H1 (cell line): ENCODE measurements around the gene DUOX1. TPM values are rescaled to one million over a fixed set of nuclear protein-coding genes. Genes with fewer than 3 reads are reported as not detected.

Source experiments
- CTCF ChIA-PET: fragments of 300-600 bp; sonication (Branson Sonifier 250); formaldehyde crosslinking; loops from one replicate; lab custom pipeline; 2021; ENCODE audit not compliant: partially characterized antibody; lab: Charles Lee
- POLR2A ChIA-PET: fragments of 300-600 bp; sonication (Branson Sonifier 250); formaldehyde crosslinking; loops from one replicate; lab custom pipeline; 2021; ENCODE audit warnings: inconsistent platforms; ENCODE audit not compliant: partially characterized antibody; lab: Charles Lee
- DNase-seq, 2 experiments: peaks; one replicate each; pipeline versions ENCODE4 v3.0.0 to v3.0.0-alpha.2; 2010 to 2022; ENCODE audit warnings: low spot score in 2 of 2, low read depth in 1 of 2, mixed read lengths in 1 of 2
- FAIRE-seq: peaks from 2 replicates; lab custom pipeline; 2011; peaks lifted over from hg19 to GRCh38; lab: Jason Lieb, UNC
- H2AFZ ChIP-seq: 2 replicates; pipeline ENCODE4 v1.8.1; 2012; ENCODE audit warnings: low read length, inconsistent platforms
- H2AK5ac ChIP-seq: 2 replicates; pipeline ENCODE4 v1.6.1; 2013; ENCODE audit warnings: low read depth, low read length
- H2BK120ac ChIP-seq: replicated peaks from 2 replicates; pipeline ENCODE3; 2013; ENCODE audit warnings: low read depth, low read length, inconsistent platforms
- H2BK12ac ChIP-seq: 2 replicates; pipeline ENCODE4 v1.6.1; 2013; ENCODE audit warnings: low read depth, low read length
- H2BK15ac ChIP-seq: 2 replicates; pipeline ENCODE4 v1.6.1; 2013; ENCODE audit warnings: low read length
- H2BK20ac ChIP-seq: 2 replicates; pipeline ENCODE4 v1.6.1; 2013; ENCODE audit warnings: low read length
- H2BK5ac ChIP-seq: 2 replicates; pipeline ENCODE4 v1.6.1; 2013; ENCODE audit warnings: low read depth, low read length
- H3K14ac ChIP-seq: 2 replicates; pipeline ENCODE4 v1.6.1; 2013; ENCODE audit warnings: inconsistent platforms; ENCODE audit not compliant: insufficient read length
- H3K18ac ChIP-seq: 2 replicates; pipeline ENCODE4 v1.6.1; 2013; ENCODE audit warnings: low read length; ENCODE audit errors: extremely low read depth
- H3K23ac ChIP-seq: 2 replicates; pipeline ENCODE4 v1.6.1; 2013; ENCODE audit warnings: inconsistent platforms; ENCODE audit not compliant: insufficient read length
- H3K23me2 ChIP-seq: 2 replicates; pipeline ENCODE4 v1.6.1; 2013; ENCODE audit warnings: low read depth, low read length
- H3K27ac ChIP-seq: 2 replicates; pipeline ENCODE4 v1.6.1; 2011; ENCODE audit warnings: low read depth, low read length, inconsistent platforms
- H3K27me3 ChIP-seq, 4 experiments: replicated peaks in 1 of 4; 1 replicate in 1 of 4; 2 replicates in 3 of 4; pipeline versions ENCODE4 v1.6.1 to v1.8.1; 2011 to 2013; ENCODE audit warnings: low read length in 3 of 4, mild to moderate bottlenecking in 3 of 4, inconsistent platforms in 2 of 4, mixed read lengths in 2 of 4, moderate library complexity in 1 of 4; ENCODE audit not compliant: control insufficient read depth in 3 of 4, insufficient read depth in 3 of 4; ENCODE audit errors: extremely low read depth in 1 of 4
- H3K36me3 ChIP-seq, 4 experiments: 2 replicates each; pipeline versions ENCODE4 v1.6.1 to v1.8.1; 2011 to 2013; ENCODE audit warnings: mild to moderate bottlenecking in 4 of 4, low read length in 3 of 4, moderate library complexity in 2 of 4, control low read depth in 1 of 4, inconsistent platforms in 1 of 4; ENCODE audit not compliant: insufficient read depth in 4 of 4, control insufficient read depth in 2 of 4
- H3K4ac ChIP-seq: replicated peaks from 2 replicates; pipeline ENCODE3; 2013; ENCODE audit warnings: low read length, low read depth, mixed read lengths, inconsistent platforms; ENCODE audit not compliant: insufficient read length
- H3K4me1 ChIP-seq, 4 experiments: replicated peaks in 1 of 4; 1 replicate in 1 of 4; 2 replicates in 3 of 4; pipeline versions ENCODE4 v1.6.1 to v1.8.1; 2011 to 2013; ENCODE audit warnings: low read length in 3 of 4, inconsistent platforms in 2 of 4, mixed read lengths in 1 of 4; ENCODE audit not compliant: insufficient read depth in 4 of 4, control insufficient read depth in 3 of 4
- H3K4me2 ChIP-seq, 2 experiments: 2 replicates each; pipeline versions ENCODE4 v1.6.1 to v1.8.1; 2011 to 2013; ENCODE audit warnings: low read depth in 2 of 2, low read length in 2 of 2, control low read depth in 1 of 2, inconsistent platforms in 1 of 2, mild to moderate bottlenecking in 1 of 2; ENCODE audit not compliant: insufficient read depth in 1 of 2
- H3K4me3 ChIP-seq, 4 experiments: fragments of 200-600, 300-600 bp in 1 of 4; sonication (generic), shearing (Covaris generic), sonication (Bioruptor Twin) in 1 of 4; 2 replicates each; pipeline versions ENCODE4 v1.5.1 to v1.8.1; 2011 to 2016; ENCODE audit warnings: low read length in 4 of 4, low read depth in 3 of 4, control low read depth in 2 of 4, inconsistent platforms in 2 of 4, mild to moderate bottlenecking in 2 of 4, mixed read lengths in 1 of 4, moderate library complexity in 1 of 4; ENCODE audit not compliant: insufficient read depth in 2 of 4; ENCODE audit errors: extremely low read depth in 1 of 4
- H3K56ac ChIP-seq: replicated peaks from 2 replicates; pipeline ENCODE3; 2013; ENCODE audit warnings: low read depth, mild to moderate bottlenecking, mixed read lengths, low read length, inconsistent platforms; ENCODE audit not compliant: insufficient read length
- H3K79me1 ChIP-seq: 2 replicates; pipeline ENCODE4 v1.6.1; 2013; ENCODE audit warnings: low read depth, low read length, control low read depth
- H3K79me2 ChIP-seq, 2 experiments: 2 replicates each; pipeline versions ENCODE4 v1.6.1 to v1.8.1; 2012 to 2013; ENCODE audit warnings: low read length in 2 of 2, mild to moderate bottlenecking in 2 of 2, inconsistent platforms in 1 of 2; ENCODE audit not compliant: insufficient read depth in 2 of 2, control insufficient read depth in 1 of 2
- H3K9ac ChIP-seq, 4 experiments: replicated peaks in 1 of 4; 1 replicate in 1 of 4; 2 replicates in 3 of 4; pipeline versions ENCODE4 v1.6.1 to v1.8.1; 2011 to 2013; ENCODE audit warnings: low read depth in 3 of 4, low read length in 3 of 4, control low read depth in 2 of 4, mild to moderate bottlenecking in 2 of 4, moderate library complexity in 2 of 4, inconsistent platforms in 1 of 4; ENCODE audit errors: extremely low read depth in 1 of 4
- H3K9me3 ChIP-seq, 2 experiments: 2 replicates each; pipeline versions ENCODE4 v1.6.1 to v1.8.1; 2012 to 2013; ENCODE audit warnings: mild to moderate bottlenecking in 2 of 2, moderate library complexity in 2 of 2, control low read depth in 1 of 2, inconsistent platforms in 1 of 2, low read depth in 1 of 2, low read length in 1 of 2, mixed read lengths in 1 of 2; ENCODE audit not compliant: insufficient read depth in 2 of 2
- H4K20me1 ChIP-seq, 2 experiments: replicated peaks in 1 of 2; 2 replicates each; pipeline versions ENCODE3 to v1.8.1; 2011 to 2013; ENCODE audit warnings: inconsistent platforms in 2 of 2, low read length in 2 of 2, mild to moderate bottlenecking in 1 of 2; ENCODE audit not compliant: insufficient read depth in 2 of 2, control insufficient read depth in 1 of 2
- H4K5ac ChIP-seq: 2 replicates; pipeline ENCODE4 v1.6.1; 2013; ENCODE audit warnings: low read length, low read depth, mixed read lengths, inconsistent platforms; ENCODE audit not compliant: insufficient read length
- H4K8ac ChIP-seq: 2 replicates; pipeline ENCODE4 v1.8.0; 2013; ENCODE audit warnings: mild to moderate bottlenecking, moderate library complexity, low read length, inconsistent platforms; ENCODE audit not compliant: insufficient read depth; ENCODE audit errors: extremely low read depth
- H4K91ac ChIP-seq: replicated peaks from 2 replicates; pipeline ENCODE3; 2013; ENCODE audit warnings: low read length, mixed read lengths, inconsistent platforms; ENCODE audit not compliant: insufficient read length
- CREB1 ChIP-seq: IDR thresholded peaks from 2 replicates; pipeline ENCODE4 v1.6.1; 2012; ENCODE audit warnings: inconsistent platforms
- GABPA ChIP-seq: IDR thresholded peaks from 2 replicates; pipeline ENCODE4 v1.6.1; 2011; ENCODE audit warnings: mild to moderate bottlenecking, low read length, moderate library complexity, borderline replicate concordance; ENCODE audit not compliant: insufficient read depth
- SIRT6 ChIP-seq: IDR thresholded peaks from one replicate; pipeline ENCODE4 v1.7.1; 2012; ENCODE audit warnings: low read length, inconsistent platforms
- WGBS, 2 experiments: shearing (Covaris generic) in 1 of 2; methylation state at CpG; one replicate each; pipeline versions ENCODE4 v1.1.6 to v1.1.7; 2013 to 2015; ENCODE audit warnings: low lambda C conversion rate in 2 of 2, mixed read lengths in 2 of 2, inconsistent platforms in 1 of 2, low coverage in 1 of 2, missing lambda C conversion rate in 1 of 2; ENCODE audit not compliant: insufficient replicate concordance in 2 of 2, insufficient coverage in 1 of 2, insufficient read length in 1 of 2; ENCODE audit errors: extremely low coverage in 1 of 2, missing lambda C conversion rate in 1 of 2; 5-methylcytosine and 5-hydroxymethylcytosine counted together
- polyA plus RNA-seq, 7 experiments: library from polyadenylated mRNA; depleted of rRNA in 3 of 7; stranded (reverse) in 5 of 7; unstranded in 2 of 7; fragments of >200 nt in 5 of 7; fragments of 200-250 nt in 2 of 7; gene quantifications; 1 replicate in 5 of 7; 2 replicates in 1 of 7; 4 replicates in 1 of 7; pipeline versions ENCODE4 v1.2.1 to v1.2.3, GENCODE V29; 2011 to 2013; ENCODE audit warnings: missing spikeins in 2 of 7, mixed read lengths in 2 of 7
- total RNA-seq: library from RNA; stranded (reverse); fragmentation: NEBNext Ultra II Directional; extraction: Animal tissue kit (Norgen Biotek cat#: 25700); gene quantifications from 2 replicates; pipeline ENCODE4 v1.2.1, GENCODE V29; 2021

Gene DUOX1
- total and polyA plus RNA-seq, 2 of the 8 experiments (the other 6 are each of a cell fraction or from before 2014, with no cell fraction given), result 0.84 to 1.4 TPM

GRCh38 chr15:45177285-45177684, 47.5 kb downstream of the DUOX1 start:
- POLR2A ChIA-PET, result interaction anchor here (0.8 to 5.3 kb wide), 4 partner anchors 8 to 13 kb away, joined by 4 to 50 read pairs (median 4); no protein-coding TSS in a partner anchor
- Histone ChIP-seq H2BK120ac (no peak overlapping the region), H3K23ac (no peak overlapping the region), H3K4me3 (no peak overlapping the region), H3K27me3 (no peaks in the 10 kb centered on the region), H2BK20ac (no peak overlapping the region), H4K5ac (no peak overlapping the region), H2AK5ac (no peak overlapping the region), H2BK5ac (no peak overlapping the region), H3K79me1 (peaks cover 7% of the 10 kb centered on the region), H3K56ac (no peak overlapping the region), H2AFZ (no peak overlapping the region), H3K4ac (no peak overlapping the region), H3K4me2 (no peak overlapping the region), H2BK15ac (no peak overlapping the region), H4K91ac (no peak overlapping the region), H4K20me1 (peaks cover 11 to 20% of the 10 kb centered on the region in 2 experiments), H3K18ac (no peak overlapping the region), H2BK12ac (no peak overlapping the region), H3K4me1 (peaks cover 0 to 13% (median 7%) of the 10 kb centered on the region in 4 experiments; a peak in 6 of 7 replicates), H4K8ac (no peak overlapping the region), H3K79me2 (peaks cover 0 to 15% of the 10 kb centered on the region in 2 experiments; a peak in 2 of 4 replicates), H3K9me3 (no peaks in the 10 kb centered on the region), H3K27ac (no peak overlapping the region), H3K23me2 (no peaks in the 10 kb centered on the region), H3K14ac (no peak overlapping the region), H3K9ac (no peak overlapping the region), H3K36me3 (peaks cover 0 to 5% (median 0%) of the 10 kb centered on the region in 4 experiments; a peak in 3 of 8 replicates)
- 93% methylated on average over 3 of the region's 3 CpGs; no CpG with 5 or more reads in 1 of the 2 experiments for WGBS, 2 experiments
- DNase-seq (no peak), FAIRE-seq (no peak)
- TF ChIP-seq CREB1 (no peak), SIRT6 (no peak), GABPA (no peak)
- CTCF ChIA-PET, result interaction anchor here (2.4 to 41.8 kb wide), 3 partner anchors 3 to 40 kb away, joined by 8 to 1117 read pairs (median 1117); partner anchors contain the start of gene SHF
